Stimulated activated CD4-positive, alpha-beta T cell treated with anti-CD3 and anti-CD28 coated beads, Interleukin-12 subunit alpha, Interleukin-12 subunit beta, amount 100 ng/mL, for 48 hours (primary cell): Measurements from ENCODE around the gene ZFYVE28.
"Not testable (repeated sequence)": the region's sequence is repeated elsewhere in the genome, so short reads cannot be mapped to it uniquely, and the experiment has no call there.

Source experiments
- DNase-seq, 3 donors: peaks; one replicate each; pipeline ENCODE4 v3.0.0-alpha.2; 2020; ENCODE audit warnings: low read depth in 2 of 3, low spot score in 1 of 3

Gene ZFYVE28

DNA sequence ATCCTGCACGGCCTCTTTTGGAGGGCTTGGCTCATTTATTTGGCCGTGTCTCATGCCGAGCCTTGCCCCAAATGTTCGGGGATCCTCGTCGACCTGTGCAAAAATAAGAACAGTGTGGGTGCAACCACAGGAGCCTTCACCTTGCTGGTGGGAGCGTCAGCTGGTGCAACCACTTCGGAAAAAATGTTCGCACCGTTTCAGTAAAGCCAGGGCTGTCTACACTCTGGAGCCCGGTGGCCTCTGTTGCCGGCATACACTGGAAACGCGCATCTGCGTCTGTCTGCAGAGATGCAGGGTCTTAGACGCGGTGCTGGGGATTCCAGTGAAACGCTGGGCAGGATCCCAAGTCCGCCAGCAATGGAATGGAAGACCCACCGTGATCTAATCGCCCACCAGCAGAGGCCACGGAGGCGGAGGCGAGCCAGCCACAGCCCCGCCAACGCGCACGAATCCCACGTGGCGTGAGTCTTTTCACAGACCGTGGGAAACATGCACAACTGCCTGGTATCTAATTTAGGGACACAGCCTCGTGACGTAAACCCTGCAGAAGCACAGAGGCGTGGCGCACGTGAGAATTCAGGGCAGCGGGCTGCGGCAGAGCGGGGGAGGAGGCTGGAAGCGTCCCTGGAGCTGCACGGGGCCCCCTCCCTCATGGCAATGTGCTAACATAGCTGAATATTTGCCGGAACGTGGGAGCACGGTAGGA is 142.7 kb downstream of the ZFYVE28 start:
- DNase-seq, result no peak

DNA sequence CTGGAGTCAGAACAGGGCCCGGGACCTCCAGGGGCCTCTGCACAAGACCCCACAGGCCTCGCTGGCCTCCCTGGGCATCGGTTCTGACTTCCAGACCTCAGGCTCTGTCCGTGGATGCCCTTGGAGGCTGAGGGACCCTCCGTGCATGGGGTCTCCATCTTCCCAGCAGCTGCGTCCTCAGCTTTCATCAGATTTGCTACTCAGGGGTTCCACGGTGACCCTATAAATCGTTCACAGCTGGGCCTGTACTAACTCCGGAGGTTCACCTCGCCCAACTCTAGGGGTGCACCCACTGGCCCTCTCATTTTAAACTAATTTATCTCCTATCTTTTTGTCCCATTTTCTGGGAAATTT is 143.4 kb downstream of the ZFYVE28 start:
- not testable (repeated sequence) for DNase-seq

DNA sequence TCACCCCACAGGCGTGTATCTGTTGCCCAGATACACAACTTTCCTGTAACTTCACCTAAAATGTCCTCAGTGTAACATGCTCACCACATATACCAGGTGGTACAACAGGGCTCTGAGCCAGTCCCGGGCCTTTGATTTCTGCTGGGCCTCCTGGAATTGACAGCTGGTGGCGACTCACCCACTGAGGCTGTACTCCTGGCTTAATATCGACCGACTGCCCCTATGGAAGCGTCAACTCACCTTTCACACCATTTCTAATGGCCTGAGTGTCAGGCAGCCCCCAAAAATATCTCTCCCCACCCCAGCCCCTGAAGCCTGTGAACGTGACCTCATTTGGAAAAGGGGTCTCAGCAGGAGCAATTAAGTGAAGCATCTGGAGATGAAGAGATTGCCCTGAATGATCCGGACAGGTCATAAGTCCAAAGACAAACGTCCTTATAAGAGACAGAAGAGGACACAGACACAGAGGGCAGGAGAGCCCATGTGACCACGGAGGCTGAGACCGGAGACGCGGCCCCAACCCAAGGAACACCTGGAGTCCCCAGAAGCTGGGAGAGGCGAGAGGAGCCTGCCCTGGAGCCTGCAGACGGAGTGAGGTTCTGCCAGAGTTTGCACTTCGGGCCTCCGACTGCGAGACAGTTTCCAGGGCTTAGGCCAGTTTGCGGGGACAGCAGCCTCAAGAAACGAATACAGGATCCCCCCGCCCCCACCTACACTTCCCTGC is 144.0 kb downstream of the ZFYVE28 start:
- no peak for DNase-seq

DNA sequence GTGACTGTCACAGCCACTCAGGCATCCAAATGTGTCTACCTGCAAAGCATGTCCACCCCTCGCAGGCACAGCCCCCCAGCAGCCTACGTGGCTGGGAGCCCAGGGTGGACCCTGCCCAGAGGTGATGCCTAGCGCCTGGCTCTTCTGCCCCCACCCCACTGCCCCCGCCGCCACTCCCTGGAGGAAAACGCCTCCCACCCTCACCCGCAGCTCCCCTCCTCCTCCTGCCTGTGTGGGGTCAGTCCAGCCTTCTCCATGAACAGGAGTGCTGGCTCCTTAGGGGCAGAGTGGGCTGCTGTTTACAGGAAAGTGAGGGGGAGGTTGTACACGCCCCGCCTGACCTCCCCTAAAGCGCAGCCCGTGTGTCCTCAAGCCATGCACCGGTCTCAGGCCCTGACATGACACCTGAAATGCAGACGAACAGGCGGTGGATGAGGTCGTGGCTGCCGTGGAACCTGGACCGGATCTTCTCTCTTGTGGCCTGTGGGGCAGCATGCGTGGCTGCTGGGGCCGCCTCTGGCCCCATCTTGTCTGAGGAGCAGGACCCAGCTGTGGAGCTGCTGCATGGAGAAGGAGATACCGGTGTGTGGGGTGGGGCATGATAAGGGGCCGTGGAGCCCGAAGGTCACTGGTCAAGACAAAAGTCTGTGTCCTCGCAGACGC is 144.7 kb downstream of the ZFYVE28 start:
- DNase-seq, result no peak

DNA sequence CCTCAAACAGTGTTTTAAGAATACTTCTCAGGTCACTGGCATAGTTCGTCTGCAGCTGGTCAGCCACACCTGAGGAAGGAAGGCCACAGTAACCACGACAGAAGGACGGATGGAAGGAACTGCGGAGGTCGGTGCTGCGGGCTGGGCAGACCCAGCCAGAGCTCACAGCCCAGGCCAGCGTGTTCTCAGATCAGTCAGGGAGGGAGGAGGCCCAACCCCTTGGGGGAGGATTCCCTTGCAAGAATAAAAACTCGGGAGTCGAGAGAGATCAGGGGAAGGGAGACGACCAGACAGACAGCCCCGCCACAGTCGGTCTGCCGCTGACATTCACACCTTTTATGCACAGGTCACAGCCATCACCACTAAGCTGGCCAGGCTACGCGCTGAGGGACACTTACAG is 145.2 kb downstream of the ZFYVE28 start:
- DNase-seq, result no peak

DNA sequence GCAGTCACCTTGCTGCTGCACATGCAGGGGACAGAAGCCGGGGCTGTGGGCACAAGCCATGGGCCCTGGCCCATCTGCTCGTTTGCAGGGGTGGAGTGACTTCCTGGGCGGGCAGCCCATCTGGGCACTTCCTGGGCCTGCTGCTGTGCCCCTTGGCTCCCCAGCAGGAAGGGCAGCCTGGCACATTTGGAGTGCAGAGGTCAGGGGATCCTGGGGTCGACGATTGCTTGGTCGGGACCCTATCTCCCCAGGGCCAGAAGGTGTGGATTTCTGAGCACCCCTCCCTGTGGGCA is 145.7 kb downstream of the ZFYVE28 start:
- DNase-seq, result no peak

DNA sequence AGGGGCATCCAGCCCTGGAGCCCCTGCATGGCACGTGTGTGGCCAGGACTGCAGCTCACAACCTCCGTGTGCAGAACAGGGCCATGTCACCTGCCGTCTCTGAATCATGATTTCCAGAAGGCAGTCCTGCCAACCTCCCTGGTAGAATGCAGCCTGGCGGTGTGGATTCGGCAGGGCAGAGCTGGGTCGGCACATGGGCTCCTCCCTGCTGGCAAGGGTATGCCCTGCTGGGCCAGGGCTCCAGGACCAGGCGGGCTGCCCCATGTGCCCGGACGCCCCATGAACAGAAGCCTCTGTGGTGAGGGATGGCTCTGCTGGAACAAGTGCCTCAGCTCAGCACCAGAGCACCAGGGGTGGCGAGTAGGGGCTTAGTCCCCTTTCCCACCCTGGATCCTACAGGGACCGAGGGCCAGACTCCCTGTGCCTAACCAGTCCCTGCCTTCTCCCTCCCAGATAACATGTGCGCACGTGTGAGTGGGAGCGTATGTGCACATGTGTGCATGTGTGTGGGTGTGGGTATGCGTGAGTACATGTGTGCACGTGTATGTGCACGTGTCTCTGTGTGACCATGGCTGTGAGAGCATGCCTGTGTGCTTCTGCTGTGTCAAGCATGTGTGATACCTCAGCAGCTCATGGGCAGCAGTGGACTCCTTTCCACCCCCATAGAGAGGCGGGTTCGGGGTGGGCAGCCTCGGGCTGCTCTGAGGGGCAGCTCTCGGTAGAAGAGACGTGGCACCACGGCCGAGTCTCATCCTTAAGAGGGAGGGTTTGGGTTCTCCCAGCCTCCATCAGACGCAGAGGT is 146.2 kb downstream of the ZFYVE28 start:
- no peak for DNase-seq

DNA sequence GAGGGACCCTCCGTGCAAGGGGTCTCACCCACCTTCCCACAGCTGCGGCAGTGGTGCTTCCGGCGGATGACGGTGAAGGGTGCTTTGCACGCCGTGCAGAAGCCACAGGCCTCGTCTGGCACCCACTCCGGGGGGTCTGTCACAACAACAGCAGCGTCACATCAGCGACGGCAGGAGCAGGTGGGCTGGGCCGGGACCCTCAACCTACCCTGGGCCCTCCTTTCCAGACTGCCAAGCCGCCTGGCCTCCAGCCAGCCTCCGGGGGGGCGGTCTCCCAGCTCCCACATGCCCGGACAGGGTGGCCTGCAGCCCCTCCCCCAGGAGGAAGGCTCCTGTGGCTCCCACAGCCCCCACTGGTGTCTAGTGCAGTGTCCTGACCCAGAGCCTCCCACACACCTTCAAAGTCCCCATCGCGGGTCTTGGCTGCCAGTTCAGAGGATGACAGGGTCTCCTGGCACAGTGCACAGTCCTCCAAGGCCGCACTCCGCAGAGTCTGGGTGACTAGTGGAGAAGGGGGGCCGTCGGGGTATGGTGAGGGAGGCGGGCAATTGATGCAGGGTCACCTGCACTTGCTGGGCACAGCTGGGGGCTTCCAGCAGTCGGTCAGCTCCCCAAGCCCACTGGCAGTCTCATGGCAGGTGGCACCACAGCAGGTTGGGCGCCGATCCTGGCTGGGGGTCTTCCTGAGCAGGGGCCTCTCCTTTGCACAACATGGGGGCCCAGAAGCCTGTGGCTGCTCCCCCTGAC is 147.0 kb downstream of the ZFYVE28 start:
- no peak for DNase-seq

DNA sequence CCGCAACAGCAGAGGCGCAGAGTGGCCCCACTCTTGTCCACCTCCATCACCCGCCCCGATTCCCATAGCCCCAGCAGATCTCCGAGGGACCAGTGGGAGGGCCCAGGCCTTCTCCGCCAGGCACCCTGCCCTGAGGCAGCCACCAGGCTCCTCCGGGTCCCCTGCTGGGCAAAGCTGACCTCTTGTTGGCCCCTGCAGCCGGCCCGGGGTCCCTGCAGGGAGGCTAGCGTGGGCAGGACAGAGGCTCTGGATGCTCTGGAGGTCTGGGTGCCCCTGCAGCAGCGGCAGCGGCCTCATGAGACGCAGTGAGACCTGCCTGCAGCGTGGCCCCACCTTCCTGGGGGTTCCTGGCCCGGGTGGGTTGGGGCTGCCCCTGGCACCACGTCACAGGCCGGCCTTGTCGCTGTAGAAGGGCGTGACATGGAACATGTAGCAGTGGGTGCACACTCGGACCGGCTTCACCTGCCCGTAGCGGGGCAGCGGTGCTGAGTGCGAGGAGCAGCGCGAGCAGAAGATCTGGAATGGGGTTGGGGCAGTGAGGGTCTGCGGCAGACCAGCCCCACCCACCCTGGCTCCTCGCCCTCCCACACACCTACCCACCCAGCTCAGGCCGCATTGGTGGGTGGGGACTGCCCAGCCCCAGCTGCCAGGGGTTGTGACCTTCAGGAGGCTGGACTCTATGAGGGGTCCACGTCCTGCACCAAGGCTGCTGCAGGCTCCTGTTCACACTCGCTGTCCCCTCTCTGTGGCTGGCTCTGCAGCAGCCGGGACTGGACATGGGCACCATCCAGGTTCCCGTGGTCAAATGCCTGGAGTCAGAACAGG is 147.9 kb downstream of the ZFYVE28 start:
- no peak for DNase-seq

DNA sequence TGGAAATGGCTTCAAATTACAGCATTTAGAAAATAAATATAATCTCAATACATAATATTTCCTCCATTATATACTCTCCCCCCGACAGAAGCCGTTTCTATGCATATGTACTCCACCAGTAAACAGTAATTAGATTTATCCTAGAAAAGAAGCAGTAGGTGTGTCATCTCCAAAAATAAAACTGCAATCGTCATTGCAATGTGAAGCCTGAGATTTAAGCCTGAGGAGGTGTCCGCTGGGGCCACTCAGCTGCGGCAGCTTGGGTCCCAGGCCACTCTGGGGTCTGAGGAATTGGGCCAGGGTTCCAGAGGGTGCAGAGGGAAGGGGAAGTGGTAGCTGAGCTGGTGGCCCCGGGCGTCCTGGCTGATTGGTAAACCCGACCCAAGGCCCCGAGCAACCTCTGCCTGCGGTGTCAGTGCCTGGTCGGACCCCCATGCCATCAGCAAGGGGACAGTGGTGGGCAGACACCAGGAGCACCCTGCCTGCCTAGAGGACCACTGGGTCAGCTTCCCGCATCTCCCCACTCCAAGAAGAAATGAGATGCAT is 148.8 kb downstream of the ZFYVE28 start:
- no peak for DNase-seq

DNA sequence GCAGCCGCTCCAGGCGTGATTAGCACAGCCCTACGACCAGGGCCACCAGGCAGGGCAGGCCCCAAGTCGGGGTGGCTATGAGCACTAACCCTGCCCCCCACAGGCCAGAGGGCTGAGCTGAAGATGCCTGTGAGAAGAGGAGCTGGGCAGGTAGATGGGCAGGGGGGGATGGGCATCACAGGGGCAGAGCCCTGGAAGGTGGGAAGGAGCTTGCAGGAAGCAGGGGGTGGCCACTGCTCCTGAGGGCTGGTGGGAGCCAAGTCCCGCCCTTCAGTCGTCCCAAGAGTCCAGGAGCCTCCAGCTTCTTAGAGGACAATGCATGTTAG is 149.3 kb downstream of the ZFYVE28 start:
- DNase-seq, result no peak

DNA sequence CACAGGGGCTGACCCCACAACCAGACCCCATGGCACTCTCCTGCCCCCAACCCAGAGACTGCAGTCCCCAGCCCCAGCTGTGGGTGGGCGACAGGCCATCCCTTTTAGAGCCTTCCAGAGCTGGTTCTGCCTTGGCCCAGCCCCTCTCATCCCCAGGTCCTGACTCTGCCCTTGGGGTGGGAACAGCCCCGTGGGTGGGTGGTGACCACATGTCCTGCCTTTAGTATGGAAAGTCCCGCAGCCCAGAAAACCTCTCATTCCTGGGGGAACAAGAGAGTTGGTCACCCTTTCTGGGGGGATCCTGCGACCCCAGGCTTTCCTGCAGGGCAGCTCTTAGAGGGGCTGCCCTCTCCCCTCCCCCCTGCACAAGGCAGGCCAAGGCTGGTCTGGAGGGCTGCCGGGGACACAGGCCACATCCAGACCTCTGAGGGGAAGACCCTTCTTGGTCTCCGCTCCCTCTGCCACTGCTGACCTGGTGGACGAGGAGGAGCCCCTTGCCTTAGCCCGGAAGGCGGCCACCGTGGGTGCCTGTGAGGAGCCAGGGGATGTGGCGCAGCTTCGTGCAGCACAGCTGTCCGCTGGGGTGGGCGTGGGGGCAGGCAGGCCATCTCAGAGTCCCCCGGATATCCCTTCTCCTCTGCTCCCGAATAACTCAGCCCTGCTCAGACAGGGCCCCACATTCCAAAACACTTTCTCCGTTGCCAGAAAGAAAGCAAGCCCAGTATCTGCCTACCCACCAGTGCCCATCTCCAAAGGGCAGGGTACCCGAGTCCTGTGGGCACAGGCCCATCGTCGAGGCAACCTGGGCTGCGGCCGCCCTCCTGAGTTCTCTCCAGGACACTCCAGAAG is 149.9 kb downstream of the ZFYVE28 start:
- DNase-seq, result no peak

DNA sequence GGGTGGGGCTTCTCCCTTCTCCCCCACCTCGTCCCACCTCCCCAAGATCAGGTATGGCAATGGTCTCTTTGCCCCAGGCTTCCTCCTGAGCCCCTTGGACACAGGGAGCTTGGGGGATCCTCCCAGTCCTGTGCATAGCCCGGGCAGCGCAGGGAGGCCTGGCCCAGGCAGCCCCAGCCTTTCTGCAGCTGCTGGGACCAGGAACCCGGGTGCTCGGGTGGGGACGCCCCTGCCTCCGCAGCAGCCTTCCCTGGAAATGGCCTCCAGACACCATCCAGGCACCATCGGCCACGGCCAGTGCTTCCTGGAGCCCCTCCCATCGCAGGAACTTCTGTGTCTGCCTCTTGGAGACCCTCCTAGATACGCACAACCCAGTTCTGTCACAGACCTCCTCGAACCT is 150.6 kb downstream of the ZFYVE28 start:
- no peak for DNase-seq

DNA sequence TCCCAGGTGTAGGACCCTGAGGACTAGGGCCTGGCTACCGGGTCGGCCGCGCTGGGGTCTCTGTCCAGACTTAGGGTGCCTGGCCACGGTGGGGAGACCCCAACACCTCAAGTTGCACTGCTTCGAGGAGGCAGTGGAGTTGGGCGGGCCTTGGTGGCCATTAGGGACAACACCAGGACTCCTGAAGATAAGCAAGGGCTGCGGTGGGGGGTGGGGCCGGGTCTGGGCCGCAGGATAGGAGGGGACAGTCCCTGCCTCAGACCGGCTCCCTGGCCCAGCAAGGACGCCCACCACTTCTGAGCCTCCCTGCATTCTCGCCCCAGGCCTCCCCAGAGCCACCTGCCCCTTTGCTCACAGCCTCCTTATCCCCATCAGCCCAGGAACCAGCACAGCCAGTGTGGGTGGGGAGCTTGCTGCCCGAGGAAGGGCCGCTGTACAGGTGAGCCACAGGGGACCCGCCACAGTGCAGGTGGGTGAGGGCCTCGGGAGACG is 151.1 kb downstream of the ZFYVE28 start:
- DNase-seq, result no peak

DNA sequence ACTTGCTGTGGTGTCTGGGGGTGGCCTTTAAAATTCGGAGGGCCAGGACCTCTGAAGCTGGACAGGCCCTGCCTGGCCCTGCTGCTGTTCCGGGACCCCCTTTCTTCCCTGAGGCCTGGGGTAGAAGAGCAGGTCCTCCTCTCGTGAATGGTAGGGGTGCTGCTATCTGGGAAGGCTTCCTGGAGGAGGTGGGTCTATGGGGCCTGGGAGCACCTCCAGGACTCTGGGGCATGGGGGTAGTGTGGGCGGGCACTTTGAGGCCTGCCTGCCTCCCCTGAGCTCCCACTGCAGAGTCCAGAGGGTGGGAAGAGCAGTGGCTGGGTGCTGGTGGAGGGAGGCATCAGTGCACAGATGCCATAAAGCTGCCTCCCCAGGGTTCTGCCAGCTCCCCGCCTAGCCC is 151.6 kb downstream of the ZFYVE28 start:
- DNase-seq, result no peak

DNA sequence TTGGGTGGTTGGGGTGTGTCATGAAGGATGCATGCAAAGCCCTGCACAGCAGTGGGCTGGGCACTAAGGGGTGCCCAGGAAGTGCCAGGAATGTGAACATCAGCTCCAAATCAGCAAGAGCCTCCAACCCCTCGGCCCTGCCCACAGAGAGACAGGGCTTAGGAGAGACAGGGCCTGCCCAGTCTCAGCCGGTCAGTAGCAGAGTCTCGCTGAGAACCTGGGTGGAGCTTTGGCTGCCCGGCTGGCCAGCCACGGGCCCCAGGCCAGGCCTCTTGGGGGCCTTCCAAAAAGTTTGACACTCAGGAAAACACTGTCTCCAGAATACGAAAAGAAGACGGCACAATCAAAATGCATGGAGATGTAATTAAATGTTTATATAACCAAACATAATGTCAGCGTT is 152.3 kb downstream of the ZFYVE28 start:
- no peak for DNase-seq

DNA sequence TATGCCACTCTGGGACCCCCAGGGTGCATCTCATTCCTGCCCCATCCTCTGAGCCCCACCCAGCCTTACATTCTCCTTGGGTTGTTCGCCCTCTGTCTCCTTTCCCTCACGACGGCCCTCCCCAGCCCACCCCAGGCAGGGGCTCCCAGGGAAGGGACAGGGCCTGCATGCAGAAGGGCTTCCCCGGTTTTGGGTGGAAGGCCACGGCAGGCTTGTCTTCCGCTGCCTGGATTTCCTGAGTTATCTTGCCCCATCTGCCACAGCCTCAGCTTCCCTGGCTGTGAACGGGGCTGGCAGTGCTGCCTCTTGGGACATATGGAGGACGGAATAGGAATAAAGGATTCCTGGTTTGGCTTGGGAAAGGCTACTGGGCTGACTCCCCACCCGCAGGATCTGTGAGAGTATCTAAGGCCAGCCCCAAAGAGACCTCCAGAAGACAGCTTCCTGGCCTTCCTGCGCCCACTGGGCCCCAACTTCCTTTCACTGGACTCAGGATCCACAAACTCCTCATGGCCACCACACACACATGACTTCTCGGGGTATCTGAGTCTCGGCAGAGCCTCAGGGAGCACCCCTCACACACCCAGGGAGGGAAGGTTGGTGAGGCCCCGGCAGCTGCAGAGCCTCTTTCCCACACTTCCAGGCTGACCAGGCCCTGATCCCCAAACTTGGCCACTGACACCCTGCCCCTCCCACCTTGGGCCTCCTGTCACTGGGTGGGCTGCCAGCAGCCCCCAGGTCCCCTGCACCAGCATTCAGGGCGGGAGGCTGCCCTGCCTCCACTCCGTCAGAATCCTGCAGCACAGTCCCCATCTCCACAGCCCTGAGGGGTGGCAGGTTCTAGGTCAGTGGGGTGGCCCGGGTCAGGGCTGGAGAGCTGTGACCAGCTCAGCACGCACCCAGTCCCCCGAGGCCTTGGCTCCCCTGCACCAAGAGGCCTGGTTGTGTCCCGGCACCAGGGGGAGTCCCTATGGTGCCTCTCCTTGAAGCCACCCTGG is 153.0 kb downstream of the ZFYVE28 start:
- DNase-seq, result no peak

DNA sequence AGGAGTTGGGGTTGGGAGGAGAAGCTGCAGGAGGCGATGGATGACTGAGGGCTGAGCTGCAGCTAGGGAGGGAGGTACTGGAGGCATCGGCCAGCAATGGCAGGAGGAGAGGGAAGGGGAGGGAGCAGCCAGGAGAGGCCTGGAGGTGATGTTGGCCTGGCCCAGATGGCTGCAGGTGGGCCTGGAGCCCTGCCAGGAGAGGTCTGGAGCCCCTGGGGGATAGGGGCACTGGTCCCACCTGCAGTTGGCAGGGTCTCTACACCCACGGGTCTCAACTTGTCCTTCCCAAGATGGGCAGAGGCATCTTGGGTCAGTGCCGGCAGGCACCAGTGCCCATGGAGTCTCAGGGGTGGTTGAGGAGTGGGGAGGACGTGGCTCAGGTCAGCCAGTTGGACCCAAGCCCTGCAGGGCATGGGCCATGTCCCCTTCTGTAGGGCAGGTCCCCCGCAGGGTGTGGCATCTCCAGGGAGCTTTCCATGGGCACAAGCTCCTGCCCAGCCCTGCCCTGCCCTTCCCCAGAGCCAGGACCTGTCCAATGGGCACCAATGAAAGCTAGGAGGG is 153.9 kb downstream of the ZFYVE28 start:
- DNase-seq, result no peak
